GM21515 (cell line): ENCODE data around the gene KLF1.
"Not testable (repeated sequence)": the region's sequence is repeated elsewhere in the genome, so short reads cannot be mapped to it uniquely, and the experiment has no call there.

Experiments used
- ATAC-seq: cut with Tn5 transposase; IDR thresholded peaks from one replicate; pipeline ENCODE4 v1.9.1; 2021; ENCODE audit not compliant: unreplicated experiment

KLF1 gene

GRCh38 chr19:12886969-12887747 lies at the start of gene KLF1:
Gene KLF1 (minus strand): TSS chr19:12887201. CDS start chr19:12887140, 61 bp downstream.
- no peak for ATAC-seq

GRCh38 chr19:12936582-12936981 lies 49.6 kb upstream of the KLF1 start:
- ATAC-seq, result no peak

GRCh38 chr19:12935071-12935470 lies 48.1 kb upstream of the KLF1 start:
- no peak for ATAC-seq

GRCh38 chr19:12933287-12934072 lies 46.5 kb upstream of the KLF1 start, which contains the start of gene FARSA:
Gene FARSA (minus strand): TSS chr19:12933711. CDS start chr19:12933696, 15 bp downstream.
- peak; percentile 45 for ATAC-seq

GRCh38 chr19:12932392-12933286 lies 45.6 kb upstream of the KLF1 start:
- no peak for ATAC-seq

- no peak for ATAC-seq
Measured at GRCh38 chr19:12930002-12930645, 43.1 kb upstream of the KLF1 start.

- no peak for ATAC-seq
Measured at GRCh38 chr19:12924621-12925310, 37.8 kb upstream of the KLF1 start.

- ATAC-seq, result no peak
Measured at GRCh38 chr19:12922959-12923358, 36.0 kb upstream of the KLF1 start.

- ATAC-seq, result no peak
Measured at GRCh38 chr19:12921047-12921446, 34.0 kb upstream of the KLF1 start.

- no peak for ATAC-seq
Measured at GRCh38 chr19:12918253-12918652, 31.3 kb upstream of the KLF1 start.

- ATAC-seq, result not testable (repeated sequence)
Measured at GRCh38 chr19:12915860-12916259, 28.9 kb upstream of the KLF1 start.

- no peak for ATAC-seq
Measured at GRCh38 chr19:12913851-12914690, 27.1 kb upstream of the KLF1 start.

- no peak for ATAC-seq
Measured at GRCh38 chr19:12913011-12913561, 26.1 kb upstream of the KLF1 start.

- no peak for ATAC-seq
Measured at GRCh38 chr19:12912571-12912970, 25.6 kb upstream of the KLF1 start.

GRCh38 chr19:12907166-12907565 lies 20.2 kb upstream of the KLF1 start:
- ATAC-seq, result no peak

GRCh38 chr19:12899891-12900518 lies 13.0 kb upstream of the KLF1 start:
- ATAC-seq, result no peak

- no peak for ATAC-seq
Measured at GRCh38 chr19:12896460-12896859, 9.5 kb upstream of the KLF1 start.

GRCh38 chr19:12893582-12893981 lies 6.6 kb upstream of the KLF1 start:
- ATAC-seq, result no peak
